HG03565 (cell line): ENCODE data around the gene CDH20.
A peak's percentile ranks its signal among the peaks of the same experiment; 100 is the strongest.
"Not testable (repeated sequence)": the region's sequence is repeated elsewhere in the genome, so short reads cannot be mapped to it uniquely, and the experiment has no call there.

ENCODE experiments used
- ATAC-seq: cut with Tn5 transposase; IDR thresholded peaks from one replicate; pipeline ENCODE4 v1.9.1; 2021; ENCODE audit warnings: mild to moderate bottlenecking, moderate library complexity; ENCODE audit not compliant: unreplicated experiment

Gene CDH20

GRCh38 chr18:61340148-61340547 is 6.9 kb downstream of the CDH20 start:
- no peak for ATAC-seq

DNA sequence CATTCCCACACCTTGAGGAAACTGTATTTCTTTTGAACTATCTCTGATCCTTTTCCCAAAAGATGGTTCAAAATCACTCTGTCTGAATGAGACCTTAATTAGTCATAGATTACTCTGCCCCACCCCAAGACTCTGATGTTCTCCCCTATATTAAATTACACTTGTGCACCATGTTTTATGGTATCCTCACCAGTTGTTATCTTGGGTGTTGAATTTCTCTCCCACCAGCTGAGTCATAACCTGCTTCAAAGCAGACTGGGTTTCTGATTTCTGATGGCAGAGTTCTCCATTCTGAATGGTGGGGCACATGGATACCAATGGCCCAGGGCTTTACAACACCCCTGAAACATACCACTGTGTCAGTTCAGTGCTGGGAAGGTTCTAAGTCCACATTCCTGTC is 15.0 kb downstream of the CDH20 start:
- no peak for ATAC-seq

GRCh38 chr18:61350578-61350977 is 17.3 kb downstream of the CDH20 start:
- no peak for ATAC-seq

GRCh38 chr18:61352059-61352458 is 18.8 kb downstream of the CDH20 start:
- no peak for ATAC-seq

- no peak for ATAC-seq
Measured at GRCh38 chr18:61352611-61353010, 19.4 kb downstream of the CDH20 start.

DNA sequence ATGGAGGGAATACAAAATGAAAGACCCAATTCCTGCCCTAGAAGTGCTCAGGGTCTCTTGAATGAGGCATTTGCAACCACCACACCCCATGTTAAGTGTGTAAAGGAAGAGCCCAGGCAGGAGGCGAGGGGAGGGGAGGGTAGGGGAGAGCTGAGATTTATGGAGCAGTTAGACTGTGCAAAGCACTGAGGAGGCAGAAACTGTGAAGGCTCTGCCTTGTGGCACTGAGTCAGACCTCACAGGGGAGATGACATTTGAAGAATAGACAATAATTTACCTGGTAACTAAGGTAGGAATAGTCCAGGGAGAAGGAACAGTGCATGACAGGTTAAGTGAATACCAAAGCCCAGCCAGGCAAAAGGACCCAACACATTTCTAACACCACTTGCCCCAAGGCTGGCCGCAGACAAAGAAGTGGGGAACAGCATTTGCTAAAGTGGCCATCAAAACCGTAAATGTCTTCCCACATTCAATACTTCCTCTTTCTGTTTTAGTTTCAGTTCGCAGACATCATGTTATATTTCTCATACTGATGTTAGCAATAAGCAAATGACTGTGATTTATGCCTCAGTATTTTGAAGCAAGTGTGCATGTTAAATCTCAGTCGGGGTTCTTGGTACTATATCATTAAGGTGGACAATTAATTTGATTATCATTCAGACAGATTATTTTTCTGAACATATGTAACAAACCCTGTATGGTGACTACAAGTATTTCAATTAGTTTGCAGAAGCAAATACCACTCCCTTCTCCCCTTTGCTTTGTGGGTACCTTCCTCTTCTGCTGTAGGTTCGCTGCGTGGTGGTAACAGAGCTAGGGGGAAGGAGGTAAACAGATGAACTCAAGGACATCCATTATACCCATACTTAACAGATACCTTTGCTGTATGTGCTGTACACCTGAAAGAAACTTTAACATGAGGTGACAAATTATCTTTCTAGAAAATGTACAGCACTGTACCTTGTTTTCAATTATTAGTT is 27.5 kb downstream of the CDH20 start:
- peak; percentile 97 for ATAC-seq

DNA sequence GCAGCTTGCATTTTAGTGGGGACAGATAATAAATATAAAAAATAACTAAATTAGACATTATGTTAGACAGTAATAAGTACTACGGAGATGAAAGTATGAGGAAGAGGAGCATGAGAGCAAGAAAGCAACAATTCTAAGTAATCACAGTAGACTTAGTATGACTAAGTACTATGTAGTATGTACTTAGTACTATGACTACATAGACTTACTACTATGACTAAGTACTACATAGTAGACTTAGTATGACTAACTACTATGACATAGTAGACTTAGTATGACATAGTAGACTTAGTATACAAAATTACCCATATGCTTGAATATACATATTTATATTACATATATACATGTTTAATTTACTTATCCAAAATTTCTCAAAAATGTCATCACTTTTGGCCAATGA is 29.3 kb downstream of the CDH20 start:
- no peak for ATAC-seq

DNA sequence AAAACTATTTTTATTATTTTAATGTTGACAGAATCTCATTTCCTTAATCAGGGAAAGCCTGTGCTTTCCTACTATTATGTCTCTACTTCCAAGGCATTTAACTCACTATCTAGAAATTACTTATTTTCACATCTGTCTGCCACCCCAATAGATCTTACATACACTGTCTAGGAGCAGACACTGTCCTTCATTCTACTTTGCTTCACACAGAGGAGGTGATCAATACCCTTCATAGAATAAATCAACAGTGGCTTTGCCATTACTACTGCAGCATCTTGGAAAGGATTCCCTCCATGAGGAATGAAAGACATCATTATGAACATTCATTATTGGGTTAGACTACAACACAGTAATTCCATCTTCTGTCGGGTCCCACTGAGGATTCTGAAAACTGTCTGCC is 31.7 kb downstream of the CDH20 start:
- no peak for ATAC-seq

DNA sequence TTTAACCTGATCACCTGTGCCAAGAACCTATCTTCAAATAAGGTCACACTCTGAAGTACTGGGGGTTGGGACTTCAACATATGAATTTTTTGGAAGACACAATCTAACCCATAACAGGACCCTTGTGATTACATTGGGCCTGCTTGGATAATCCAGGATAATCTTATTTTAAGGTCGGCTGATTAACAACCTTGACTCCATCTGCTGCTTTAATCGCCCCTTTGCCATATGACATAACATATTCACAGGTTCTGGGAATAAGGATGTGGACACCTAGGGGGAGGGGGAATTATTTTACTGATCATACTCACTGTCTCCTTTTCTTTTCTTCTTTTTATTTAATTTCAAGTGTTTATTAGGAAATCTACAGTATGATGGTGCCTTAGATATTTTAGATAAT is 34.8 kb downstream of the CDH20 start:
- no peak for ATAC-seq

DNA sequence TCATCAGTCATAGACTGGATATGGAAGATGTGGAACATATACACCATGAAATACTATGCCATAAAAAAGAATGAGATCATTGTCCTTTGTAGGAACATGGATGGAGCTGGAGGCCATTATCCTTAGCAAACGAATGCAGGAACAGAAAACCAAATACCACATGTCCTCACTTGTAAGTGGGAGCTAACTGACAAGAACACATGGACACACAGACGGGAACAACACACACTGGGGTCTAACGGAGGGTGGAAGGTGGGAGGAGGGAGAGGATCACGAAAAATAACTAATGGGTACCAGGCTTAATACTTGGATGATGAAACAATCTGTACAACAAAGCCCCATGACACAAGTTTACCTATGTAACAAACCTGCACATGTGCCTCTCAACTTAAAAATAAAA is 36.4 kb downstream of the CDH20 start:
- not testable (repeated sequence) for ATAC-seq

DNA sequence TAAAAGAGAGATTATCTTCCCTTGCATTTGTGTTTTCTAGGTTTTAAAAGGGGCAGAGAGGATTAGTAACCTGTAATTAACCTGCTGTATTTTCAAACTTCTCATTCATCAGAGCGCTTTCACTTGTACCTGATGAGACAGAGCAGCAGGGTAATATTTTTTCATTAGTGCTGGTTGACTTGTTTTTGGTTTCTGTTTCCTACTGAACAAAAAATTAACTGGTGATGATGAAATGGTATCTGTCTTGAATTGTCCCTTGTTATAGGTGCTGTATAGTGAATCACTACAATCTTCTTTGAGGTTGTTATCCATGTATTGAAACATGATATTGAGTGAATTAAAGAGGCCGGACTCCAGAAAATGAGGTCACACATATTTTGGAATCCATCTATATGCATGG is 37.9 kb downstream of the CDH20 start:
- ATAC-seq = no peak

DNA sequence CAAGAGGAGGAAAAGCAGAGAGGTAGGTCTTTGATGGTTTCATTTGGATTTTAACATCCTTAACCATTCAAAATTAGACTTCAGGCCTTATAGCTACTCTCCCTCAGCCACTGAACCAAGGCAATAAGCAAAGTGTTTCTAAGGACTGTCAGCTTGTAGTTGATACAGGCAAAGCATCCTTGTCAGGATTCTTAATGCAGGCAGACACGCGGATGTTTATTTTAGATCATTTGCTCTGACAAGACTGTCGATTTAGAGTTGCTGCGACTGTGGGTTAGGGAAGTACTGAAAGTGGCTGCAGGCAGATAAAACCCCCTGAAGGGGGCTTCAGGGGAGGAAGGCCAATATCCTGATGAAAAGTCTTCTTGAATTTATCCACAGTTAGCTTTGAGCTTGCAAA is 46.6 kb downstream of the CDH20 start:
- ATAC-seq = no peak

DNA sequence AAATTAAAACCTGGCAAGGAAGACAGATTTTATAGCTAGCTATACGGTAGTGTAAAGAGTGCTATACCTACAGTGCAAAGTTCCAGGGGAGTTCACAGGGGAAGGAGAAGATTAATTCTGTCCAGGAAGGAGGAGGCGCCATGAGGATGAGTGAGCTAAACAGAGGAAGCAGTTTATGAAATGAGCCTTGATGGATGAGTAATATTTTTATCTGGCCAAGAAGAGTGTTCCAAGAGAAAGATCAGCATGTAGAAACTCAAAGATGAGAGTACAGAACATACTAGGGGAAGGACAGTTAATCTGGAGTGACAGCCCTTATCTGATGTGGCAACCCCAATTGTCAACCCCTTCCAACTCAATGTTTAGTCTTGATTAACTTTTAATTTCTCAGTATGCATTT is 54.8 kb downstream of the CDH20 start:
- ATAC-seq = no peak

DNA sequence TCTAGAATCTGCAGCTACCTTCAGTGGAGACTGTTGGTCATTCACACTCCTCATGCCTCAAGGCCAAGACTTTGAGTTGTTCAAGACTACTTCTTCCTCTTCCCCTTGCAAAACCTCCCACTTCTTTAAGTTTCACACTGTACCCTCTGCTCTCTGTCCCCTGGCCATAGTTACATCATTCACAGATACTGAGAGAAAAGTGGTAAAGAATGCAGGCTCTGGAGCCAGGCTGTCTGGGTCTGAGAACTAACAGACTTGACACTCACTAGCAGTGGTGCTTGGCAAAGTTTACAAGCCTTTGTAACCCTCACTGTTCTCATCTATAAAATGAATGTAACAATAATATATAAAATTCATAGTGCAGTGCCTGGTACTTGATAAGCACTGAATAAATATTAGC is 61.8 kb downstream of the CDH20 start:
- no peak for ATAC-seq

- ATAC-seq = no peak
Measured at GRCh38 chr18:61397222-61397621, 64.0 kb downstream of the CDH20 start.

GRCh38 chr18:61398961-61399705 is 65.9 kb downstream of the CDH20 start:
- ATAC-seq = no peak

- ATAC-seq = no peak
Measured at GRCh38 chr18:61400016-61400635, 66.9 kb downstream of the CDH20 start.

GRCh38 chr18:61400716-61401115 is 67.5 kb downstream of the CDH20 start:
- ATAC-seq = no peak

DNA sequence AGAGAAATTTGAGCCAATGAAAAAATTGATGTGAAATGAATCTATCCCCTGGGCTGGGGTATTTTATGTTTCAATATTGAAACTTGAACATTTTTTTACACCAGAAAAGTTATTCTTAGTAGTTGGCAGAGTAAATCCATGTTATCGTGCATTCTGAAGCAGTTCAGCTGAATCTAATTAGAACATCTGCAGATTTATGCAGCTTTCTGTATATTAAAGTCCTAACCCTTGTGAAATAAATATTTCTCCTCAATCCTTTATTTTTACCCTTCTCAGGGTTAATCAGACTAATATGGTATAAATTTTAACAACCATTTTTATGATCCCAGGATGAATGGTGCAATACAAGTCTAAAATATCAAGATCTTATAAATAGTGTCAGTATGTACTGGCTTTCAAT is 69.5 kb downstream of the CDH20 start:
- no peak for ATAC-seq

GRCh38 chr18:61413396-61413795 is 80.2 kb downstream of the CDH20 start:
- no peak for ATAC-seq

DNA sequence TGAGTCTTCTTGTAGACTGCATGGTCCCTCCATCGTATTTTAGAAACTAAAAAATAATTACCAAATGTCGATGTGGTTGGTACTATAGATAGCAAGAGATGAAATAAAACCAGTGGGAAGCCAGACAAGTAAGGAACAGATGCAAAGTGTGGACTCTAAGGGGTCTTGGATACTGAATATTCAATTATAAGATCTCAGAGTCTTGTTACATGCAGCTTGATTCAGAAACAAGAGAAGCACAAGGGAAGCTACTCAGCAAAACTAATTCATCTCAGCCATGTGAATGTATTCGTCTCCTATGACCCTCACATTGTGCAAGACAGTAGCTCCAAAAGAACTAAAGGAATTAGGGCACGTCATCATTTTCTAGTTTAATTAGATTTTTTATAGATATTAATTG is 80.9 kb downstream of the CDH20 start:
- ATAC-seq = no peak

GRCh38 chr18:61419763-61420162 is 86.5 kb downstream of the CDH20 start:
- no peak for ATAC-seq
